OCI-LY1 (cell line): ENCODE measurements around the gene UROS.

Source experiments
- H2AFZ ChIP-seq: fragments of 200-600 bp; sonication (generic), shearing (Covaris generic); 2 replicates; pipeline ENCODE4 v1.6.0; 2014; ENCODE audit warnings: antibody characterized with exemption, mild to moderate bottlenecking, low read length
- H3F3A ChIP-seq: fragments of 200-600 bp; sonication (generic), shearing (Covaris generic); 2 replicates; pipeline ENCODE4 v1.6.0; 2014; ENCODE audit warnings: mild to moderate bottlenecking, antibody characterized with exemption, low read length, moderate library complexity; ENCODE audit not compliant: insufficient read depth
- H3K27ac ChIP-seq: fragments of 200-600 bp; sonication (generic); 2 replicates; pipeline ENCODE4 v1.5.1; 2014; ENCODE audit warnings: low read length, mixed run types, mild to moderate bottlenecking, low read depth; ENCODE audit not compliant: poor library complexity, severe bottlenecking
- H3K27me3 ChIP-seq: fragments of 200-600 bp; sonication (generic); 2 replicates; pipeline ENCODE4 v1.6.0; 2014; ENCODE audit warnings: antibody characterized with exemption, mild to moderate bottlenecking, low read length, moderate library complexity; ENCODE audit not compliant: insufficient read depth
- H3K36me3 ChIP-seq: fragments of 200-600 bp; sonication (generic); 2 replicates; pipeline ENCODE4 v1.6.1; 2014; ENCODE audit warnings: mild to moderate bottlenecking, antibody characterized with exemption, low read length, moderate library complexity, mixed read lengths; ENCODE audit not compliant: insufficient read depth
- H3K4me1 ChIP-seq: fragments of 200-600 bp; sonication (generic); 2 replicates; pipeline ENCODE4 v1.5.1; 2014; ENCODE audit warnings: mild to moderate bottlenecking, low read length, moderate library complexity; ENCODE audit not compliant: insufficient read depth, severe bottlenecking
- H3K4me2 ChIP-seq: fragments of 200-600 bp; sonication (generic), shearing (Covaris generic); 2 replicates; pipeline ENCODE4 v1.6.1; 2014; ENCODE audit warnings: low read length
- H3K4me3 ChIP-seq: fragments of 200-600 bp; sonication (generic); 2 replicates; pipeline ENCODE4 v1.5.1; 2014; ENCODE audit warnings: low read length, low read depth, mild to moderate bottlenecking, mixed read lengths; ENCODE audit not compliant: poor library complexity, severe bottlenecking
- H3K79me2 ChIP-seq: fragments of 200-600 bp; shearing (Covaris generic); 2 replicates; pipeline ENCODE4 v1.6.1; 2016; ENCODE audit warnings: mixed run types, low read length, mixed read lengths; ENCODE audit not compliant: insufficient read depth
- H3K9ac ChIP-seq: fragments of 200-600 bp; sonication (generic), shearing (Covaris generic); 2 replicates; pipeline ENCODE4 v1.6.1; 2014; ENCODE audit warnings: mild to moderate bottlenecking, low read length, mixed read lengths
- H3K9me2 ChIP-seq: fragments of 200-600 bp; sonication (generic), shearing (Covaris generic); 2 replicates; pipeline ENCODE4 v1.6.1; 2014; ENCODE audit warnings: low read depth, mild to moderate bottlenecking, low read length, mixed read lengths
- H3K9me3 ChIP-seq: fragments of 200-600 bp; shearing (Covaris generic); 2 replicates; pipeline ENCODE4 v1.6.1; 2014; ENCODE audit warnings: low read length, mixed read lengths
- H4K20me1 ChIP-seq: fragments of 200-600 bp; sonication (generic), shearing (Covaris generic); 2 replicates; pipeline ENCODE4 v1.6.0; 2016; ENCODE audit warnings: mild to moderate bottlenecking, low read length; ENCODE audit not compliant: insufficient read depth
- CTCF ChIP-seq: fragments of 200-600 bp; sonication (generic), shearing (Covaris generic); IDR thresholded peaks from 2 replicates; pipeline ENCODE4 v1.5.1; 2017; ENCODE audit warnings: mild to moderate bottlenecking, antibody characterized with exemption, low read length, moderate library complexity, mixed read lengths
- EZH2 ChIP-seq: fragments of 200-600 bp; sonication (generic), shearing (Covaris generic); IDR thresholded peaks from 2 replicates; pipeline ENCODE4 v1.8.0; 2017; ENCODE audit warnings: borderline replicate concordance, mixed run types, mild to moderate bottlenecking, antibody characterized with exemption, low read length, moderate library complexity, mixed read lengths

The UROS gene

GRCh38 chr10:125773687-125774543 lies 49.1 kb downstream of the UROS start:
- H2AFZ ChIP-seq: no peak overlapping the region
- H4K20me1 ChIP-seq: no peaks in the 10 kb centered on the region
- no peaks in the 10 kb centered on the region for H3K27me3 ChIP-seq
- no peak for TF ChIP-seq CTCF
- no peak for TF ChIP-seq EZH2
- no peaks in the 10 kb centered on the region for H3K79me2 ChIP-seq
- H3K4me1 ChIP-seq: no peaks in the 10 kb centered on the region
- no peaks in the 10 kb centered on the region for H3K9me3 ChIP-seq
- no peak overlapping the region for H3K9ac ChIP-seq
- no peak overlapping the region for H3K4me2 ChIP-seq
- H3K9me2 ChIP-seq: no peaks in the 10 kb centered on the region
- no peak overlapping the region for H3K27ac ChIP-seq
- no peak overlapping the region for H3K4me3 ChIP-seq
- H3K36me3 ChIP-seq: no peaks in the 10 kb centered on the region
- no peaks in the 10 kb centered on the region for H3F3A ChIP-seq

GRCh38 chr10:125772864-125773180 lies 50.2 kb downstream of the UROS start:
- Histone ChIP-seq H3K9ac (no peak overlapping the region), H3K4me3 (no peak overlapping the region), H3K4me1 (no peaks in the 10 kb centered on the region), H3K27ac (no peak overlapping the region), H3K27me3 (no peaks in the 10 kb centered on the region), H3K36me3 (no peaks in the 10 kb centered on the region), H3K9me3 (no peaks in the 10 kb centered on the region), H3F3A (no peaks in the 10 kb centered on the region), H3K9me2 (no peaks in the 10 kb centered on the region), H3K4me2 (no peak overlapping the region), H2AFZ (no peak overlapping the region), H3K79me2 (no peaks in the 10 kb centered on the region), H4K20me1 (no peaks in the 10 kb centered on the region)
- TF ChIP-seq CTCF (no peak), EZH2 (no peak)

GRCh38 chr10:125772112-125772863 lies 50.8 kb downstream of the UROS start:
- H3K4me3 ChIP-seq: no peak overlapping the region
- no peak for TF ChIP-seq CTCF
- no peak for TF ChIP-seq EZH2

More at GRCh38 chr10:125772112-125772863, 50.8 kb downstream of the UROS start:
- H3F3A ChIP-seq: no peaks in the 10 kb centered on the region
- H3K27ac ChIP-seq: no peak overlapping the region
- no peaks in the 10 kb centered on the region for H3K9me3 ChIP-seq
- H3K9me2 ChIP-seq: no peaks in the 10 kb centered on the region
- no peak overlapping the region for H2AFZ ChIP-seq
- H3K27me3 ChIP-seq: no peaks in the 10 kb centered on the region
- H3K36me3 ChIP-seq: no peaks in the 10 kb centered on the region
- no peak overlapping the region for H3K4me2 ChIP-seq
- no peaks in the 10 kb centered on the region for H3K79me2 ChIP-seq
- H4K20me1 ChIP-seq: no peaks in the 10 kb centered on the region
- H3K4me1 ChIP-seq: no peaks in the 10 kb centered on the region
- no peak overlapping the region for H3K9ac ChIP-seq
